HepG2 (cell line): ENCODE results near the gene KLRK1. TPM values are rescaled to one million over a fixed set of nuclear protein-coding genes. Genes with fewer than 3 reads are reported as not detected.

ENCODE experiments used
- AHDC1 ChIP-seq: sonication (generic); formaldehyde crosslinking; IDR thresholded peaks from 2 replicates; pipeline ENCODE4 v1.5.1; 2020; ENCODE audit warnings: mild to moderate bottlenecking, missing genetic modification reagents, borderline replicate concordance
- ARID5B ChIP-seq: IDR thresholded peaks from 2 replicates; pipeline ENCODE4 v1.4.0; 2020; ENCODE audit warnings: mild to moderate bottlenecking, missing genetic modification reagents
- DNMT3B ChIP-seq: conservative IDR thresholded peaks from 2 replicates; pipeline ENCODE4 v1.6.1; 2016; ENCODE audit warnings: missing biosample characterization, control low read depth
- ERF ChIP-seq: IDR thresholded peaks from 2 replicates; pipeline ENCODE4 v1.6.1; 2018; ENCODE audit warnings: missing biosample characterization, missing genetic modification reagents
- HMG20B ChIP-seq: conservative IDR thresholded peaks from 2 replicates; pipeline ENCODE4 v1.6.1; 2016; ENCODE audit warnings: missing genetic modification reagents, missing compliant biosample characterization
- HOXA7 ChIP-seq: sonication (generic); formaldehyde crosslinking; IDR thresholded peaks from 2 replicates; pipeline ENCODE4 v1.8.1; 2022; ENCODE audit warnings: mild to moderate bottlenecking, missing genetic modification reagents, moderate library complexity
- MIER3 ChIP-seq: IDR thresholded peaks from 2 replicates; pipeline ENCODE4 v1.6.1; 2016; ENCODE audit warnings: missing compliant biosample characterization, borderline replicate concordance
- PHB2 ChIP-seq: fragments of 450-650 bp; IDR thresholded peaks from 2 replicates; pipeline ENCODE4 v1.6.1; 2018; ENCODE audit not compliant: partially characterized antibody
- RCOR2 ChIP-seq: IDR thresholded peaks from 2 replicates; pipeline ENCODE4 v1.6.1; 2016; ENCODE audit warnings: missing biosample characterization, missing genetic modification reagents
- SALL2 ChIP-seq: sonication (generic); formaldehyde crosslinking; IDR thresholded peaks from 2 replicates; pipeline ENCODE4 v1.8.1; 2023; ENCODE audit warnings: mild to moderate bottlenecking, missing genetic modification reagents, inconsistent platforms
- SATB2 ChIP-seq: sonication (generic); formaldehyde crosslinking; IDR thresholded peaks from 2 replicates; pipeline ENCODE4 v1.5.0; 2020; ENCODE audit warnings: missing genetic modification reagents
- SP5 ChIP-seq: IDR thresholded peaks from 2 replicates; pipeline ENCODE4 v1.6.1; 2016; ENCODE audit warnings: low read depth, borderline replicate concordance
- TEAD3 ChIP-seq: optimal IDR thresholded peaks from 2 replicates; pipeline ENCODE3; 2016; ENCODE audit warnings: borderline replicate concordance
- XBP1 ChIP-seq: sonication (generic); formaldehyde crosslinking; IDR thresholded peaks from 2 replicates; pipeline ENCODE4 v1.5.0; 2020; ENCODE audit warnings: missing genetic modification reagents
- ZNF124 ChIP-seq: sonication (generic); formaldehyde crosslinking; IDR thresholded peaks from 2 replicates; pipeline ENCODE4 v1.4.0; 2020; ENCODE audit warnings: missing genetic modification reagents
- ZNF556 ChIP-seq: sonication (generic); formaldehyde crosslinking; IDR thresholded peaks from 2 replicates; pipeline ENCODE4 v1.4.0; 2020; ENCODE audit warnings: mild to moderate bottlenecking, missing genetic modification reagents, borderline replicate concordance
- ZNF75D ChIP-seq: sonication (generic); formaldehyde crosslinking; IDR thresholded peaks from 2 replicates; pipeline ENCODE4 v1.8.1; 2023; ENCODE audit warnings: missing genetic modification reagents, mild to moderate bottlenecking, borderline replicate concordance
- ZSCAN29 ChIP-seq: sonication (generic); formaldehyde crosslinking; conservative IDR thresholded peaks from 2 replicates; pipeline ENCODE4 v1.4.0; 2020; ENCODE audit warnings: mild to moderate bottlenecking, missing genetic modification reagents
- polyA plus RNA-seq, 8 experiments: library from polyadenylated mRNA; depleted of rRNA in 3 of 8; stranded (reverse) in 7 of 8; unstranded in 1 of 8; fragments of >200 nt; fragmentation: Illumina TruSeq in 4 of 8; extraction: Trizol in 4 of 8; gene quantifications; 2 replicates each; pipeline versions ENCODE4 v1.2.1 to v1.2.3, GENCODE V29; 2011 to 2016; ENCODE audit warnings: low read depth in 4 of 8, missing spikeins in 1 of 8, mixed read lengths in 1 of 8; ENCODE audit not compliant: insufficient read depth in 1 of 8
- total RNA-seq, 5 experiments: library from RNA; depleted of rRNA; stranded (reverse); fragments of >200 nt; fragmentation: Illumina TruSeq; extraction: Trizol; gene quantifications; 2 replicates each; pipeline ENCODE4 v1.2.3, GENCODE V29; 2016; ENCODE audit warnings: low read depth in 1 of 5
- TF ChIP-seq, protein P1 (sequence below): sonication (generic); formaldehyde crosslinking; IDR thresholded peaks from 2 replicates; pipeline ENCODE4 v1.8.1; 2023; ENCODE audit warnings: mild to moderate bottlenecking, moderate library complexity, missing genetic modification reagents

The KLRK1 gene
- total and polyA plus RNA-seq, 2 of the 13 experiments (the other 11 are each of a cell fraction or from before 2014, with no cell fraction given): not detected

- peak; percentile 87 for TF ChIP-seq AHDC1 (CRISPR knock-in tag)
- peak; percentile 80 for TF ChIP-seq ARID5B (CRISPR knock-in tag)
- TF ChIP-seq MIER3 (CRISPR knock-in tag): no peak
- no peak for TF ChIP-seq HOXA7 (CRISPR knock-in tag)
- TF ChIP-seq ZNF556 (CRISPR knock-in tag): no peak
- TF ChIP-seq HMG20B: no peak
- TF ChIP-seq, protein P1, sequence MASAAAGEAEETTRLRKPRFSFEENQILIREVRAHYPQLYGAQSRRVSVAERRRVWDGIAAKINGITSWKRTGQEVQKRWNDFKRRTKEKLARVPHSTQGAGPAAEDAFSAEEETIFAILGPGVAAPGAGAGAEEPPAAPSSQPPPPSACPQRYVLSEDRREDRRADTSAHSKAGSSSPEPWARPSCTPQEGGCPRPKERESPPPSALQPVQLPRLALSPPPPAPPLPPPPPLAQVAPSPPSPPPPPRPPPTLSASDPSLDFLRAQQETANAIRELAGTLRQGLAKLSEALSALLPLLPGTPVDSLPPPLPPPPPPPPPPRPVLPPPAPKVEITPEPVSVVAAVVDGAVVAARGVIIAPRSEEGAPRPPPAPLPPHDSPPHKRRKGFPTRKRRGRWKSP (CRISPR knock-in tag): no peak
- no peak for TF ChIP-seq ZNF75D (CRISPR knock-in tag)
- TF ChIP-seq RCOR2 (CRISPR knock-in tag): 0 out of 2 replicates have a peak, but pooled peaks have one; percentile 34
- TF ChIP-seq DNMT3B (CRISPR knock-in tag): no peak
- no peak for TF ChIP-seq ZSCAN29
- TF ChIP-seq TEAD3 (CRISPR knock-in tag): peak; percentile 94
- TF ChIP-seq ZNF124 (CRISPR knock-in tag): no peak
- 0 out of 2 replicates have a peak, but pooled peaks have one; percentile 38 for TF ChIP-seq ERF (CRISPR knock-in tag)
- TF ChIP-seq XBP1 (CRISPR knock-in tag): no peak
- TF ChIP-seq SP5: no peak
- no peak for TF ChIP-seq SATB2
- TF ChIP-seq PHB2: no peak
- TF ChIP-seq SALL2 (CRISPR knock-in tag): no peak
Measured at GRCh38 chr12:10395390-10395998, 5.7 kb upstream of the KLRK1 start (continued).
